K562 (cell line): Measurements from ENCODE around the gene NUP62. TPM values are rescaled to one million over a fixed set of nuclear protein-coding genes. Genes with fewer than 3 reads are reported as not detected.

ENCODE experiments used
- ARID2 ChIP-seq: fragments of 450-650 bp; IDR thresholded peaks from 2 replicates; pipeline ENCODE4 v1.6.1; 2017; ENCODE audit warnings: antibody characterized with exemption, mild to moderate bottlenecking
- ARID3B ChIP-seq: fragments of 250-450 bp; sonication (Bioruptor Pico); IDR thresholded peaks from 2 replicates; pipeline ENCODE4 v1.4.0; 2020; ENCODE audit warnings: borderline replicate concordance
- CLOCK ChIP-seq: fragments of 250-450 bp; sonication (Bioruptor Pico); IDR thresholded peaks from 2 replicates; pipeline ENCODE4 v1.4.0; 2020; ENCODE audit warnings: mild to moderate bottlenecking, moderate library complexity, borderline replicate concordance
- CXXC5 ChIP-seq: fragments of 250-450 bp; sonication (Bioruptor Pico); IDR thresholded peaks from 2 replicates; pipeline ENCODE4 v1.8.0; 2022; ENCODE audit warnings: inconsistent platforms, mild to moderate bottlenecking, moderate library complexity
- E2F1 ChIP-seq: sonication (generic); formaldehyde crosslinking; IDR thresholded peaks from 2 replicates; pipeline ENCODE4 v1.8.1; 2023; ENCODE audit warnings: mild to moderate bottlenecking, missing genetic modification reagents, moderate library complexity
- EHMT2 ChIP-seq: fragments of 450-650 bp; IDR thresholded peaks from 2 replicates; pipeline ENCODE4 v1.6.1; 2018; ENCODE audit warnings: antibody characterized with exemption
- FOXJ3 ChIP-seq: sonication (generic); formaldehyde crosslinking; IDR thresholded peaks from 2 replicates; pipeline ENCODE4 v1.4.0; 2020; ENCODE audit warnings: mild to moderate bottlenecking, missing genetic modification reagents
- NFATC3 ChIP-seq: fragments of 450-650 bp; IDR thresholded peaks from 2 replicates; pipeline ENCODE4 v1.6.1; 2017; ENCODE audit warnings: mild to moderate bottlenecking
- NFRKB ChIP-seq: fragments of 450-650 bp; IDR thresholded peaks from 2 replicates; pipeline ENCODE4 v1.6.1; 2016; ENCODE audit warnings: low read depth
- NR2C2 ChIP-seq, 2 experiments: fragments of 200-800 bp in 1 of 2; sonication (Bioruptor generic) in 1 of 2; sonication (generic) in 1 of 2; formaldehyde crosslinking in 1 of 2; IDR thresholded peaks; 2 replicates each; pipeline versions ENCODE4 v1.6.1 to v1.8.0; 2016 to 2022; ENCODE audit warnings: mild to moderate bottlenecking in 1 of 2, missing compliant biosample characterization in 1 of 2, missing genetic modification characterization in 1 of 2, missing genetic modification reagents in 1 of 2
- PCBP1 ChIP-seq: fragments of 200-400 bp; formaldehyde crosslinking; IDR thresholded peaks from 2 replicates; pipeline ENCODE4 v1.6.1; 2018; ENCODE audit warnings: mild to moderate bottlenecking, low read depth, low read length; ENCODE audit not compliant: poor library complexity, severe bottlenecking
- PTBP1 ChIP-seq: fragments of 200-400 bp; formaldehyde crosslinking; IDR thresholded peaks from 2 replicates; pipeline ENCODE4 v1.6.1; 2017; ENCODE audit warnings: low read depth, low read length
- RNF2 ChIP-seq: sonication (generic); IDR thresholded peaks from 2 replicates; pipeline ENCODE4 v1.6.1; 2016
- SLC30A9 ChIP-seq: fragments of 250-450 bp; sonication (Bioruptor Pico); IDR thresholded peaks from 2 replicates; pipeline ENCODE4 v1.8.0; 2022; ENCODE audit warnings: mild to moderate bottlenecking, moderate library complexity
- SRSF9 ChIP-seq: fragments of 200-400 bp; formaldehyde crosslinking; IDR thresholded peaks from 2 replicates; pipeline ENCODE4 v1.6.1; 2017; ENCODE audit warnings: low read depth, low read length, borderline replicate concordance
- TAF1 ChIP-seq: IDR thresholded peaks from 2 replicates; pipeline ENCODE4 v1.6.1; 2011; ENCODE audit warnings: mild to moderate bottlenecking, low read length, moderate library complexity; ENCODE audit not compliant: insufficient read depth, control insufficient read depth, severe bottlenecking; ENCODE audit errors: extremely low read depth
- XRCC5 ChIP-seq: fragments of 200-400 bp; formaldehyde crosslinking; IDR thresholded peaks from 2 replicates; pipeline ENCODE4 v1.6.1; 2017; ENCODE audit warnings: low read depth, mild to moderate bottlenecking, low read length
- ZC3H11A ChIP-seq: IDR thresholded peaks from 2 replicates; pipeline ENCODE4 v1.6.1; 2012; ENCODE audit warnings: low read depth, low read length, improper control_type of control experiment
- ZNF239 ChIP-seq: fragments of 250-450 bp; sonication (Bioruptor Pico); IDR thresholded peaks from 2 replicates; pipeline ENCODE4 v1.4.0; 2020; ENCODE audit warnings: mild to moderate bottlenecking
- ZNF253 ChIP-seq: fragments of 250-450 bp; sonication (Bioruptor Pico); conservative IDR thresholded peaks from 2 replicates; pipeline ENCODE4 v1.6.1; 2021; ENCODE audit warnings: mild to moderate bottlenecking
- ZNF512 ChIP-seq: IDR thresholded peaks from 2 replicates; pipeline ENCODE4 v1.6.1; 2016; ENCODE audit warnings: missing genetic modification characterization, missing compliant biosample characterization
- ZNF696 ChIP-seq: fragments of 250-450 bp; sonication (Bioruptor Pico); conservative IDR thresholded peaks from 2 replicates; pipeline ENCODE4 v1.4.0; 2020; ENCODE audit warnings: mild to moderate bottlenecking, moderate library complexity
- polyA plus RNA-seq, 8 experiments: library from polyadenylated mRNA; depleted of rRNA in 4 of 8; stranded (reverse) in 5 of 8; unstranded in 3 of 8; fragments of >200 nt; fragmentation: Nextera tagmentation in 2 of 8; fragmentation: Illumina TruSeq in 1 of 8; extraction: Ambion mirVana in 2 of 8; extraction: Trizol in 1 of 8; gene quantifications; 2 replicates each; pipeline versions ENCODE4 v1.2.1 to v1.2.3, GENCODE V29; 2011 to 2014; ENCODE audit warnings: inconsistent platforms in 1 of 8, missing spikeins in 1 of 8
- total RNA-seq, 7 experiments: library from RNA; depleted of rRNA in 6 of 7; stranded (reverse); fragments of >200 nt in 6 of 7; fragmentation: Illumina TruSeq in 2 of 7; extraction: Trizol in 2 of 7; gene quantifications; 2 replicates each; pipeline versions ENCODE4 v1.2.1 to v1.2.3, GENCODE V29; 2011 to 2021; ENCODE audit warnings: low replicate concordance in 1 of 7

Gene NUP62
- total and polyA plus RNA-seq, 9 of the 15 experiments (the other 6 are each of a cell fraction or from before 2014, with no cell fraction given): 16.9 to 109 (median 66.0) TPM

- TF ChIP-seq ZNF512 (tag) (no peak), SRSF9 (no peak), ARID3B (CRISPR knock-in tag) (no peak), ZC3H11A (no peak), RNF2 (peak; percentile 99), NFRKB (no peak), NFATC3 (no peak), XRCC5 (peak; percentile 77; the same call in 1 of the 2 replicates), E2F1 (CRISPR knock-in tag) (peak; percentile 99), FOXJ3 (CRISPR knock-in tag) (no peak), PCBP1 (peak; percentile 23), NR2C2 (CRISPR knock-in tag; IDR thresholded peaks at IDR 0.05) (peak; percentile 93), NR2C2 (tag; IDR thresholded peaks at IDR 0.05) (peak; percentile 30; the same call in 1 of the 2 replicates), CLOCK (no peak), SLC30A9 (CRISPR knock-in tag) (no peak), ZNF696 (CRISPR knock-in tag) (no peak), EHMT2 (no peak), ARID2 (no peak), ZNF253 (CRISPR knock-in tag) (no peak), PTBP1 (peak; percentile 37; the same call in 1 of the 2 replicates), TAF1 (peak; percentile 23), ZNF239 (CRISPR knock-in tag) (no peak), CXXC5 (CRISPR knock-in tag) (peak; percentile 100)
Measured at GRCh38 chr19:49889687-49890348, 39.5 kb downstream of the NUP62 start (continued).
